ENCODE results near the gene PRKCH. TPM values are rescaled to one million over a fixed set of nuclear protein-coding genes. Genes with fewer than 3 reads are reported as not detected.

Gene PRKCH
- polyA plus RNA-seq, 2 of the 4 experiments (the other 2 are of a cell fraction) = 10.0 to 10.2 TPM

DNA sequence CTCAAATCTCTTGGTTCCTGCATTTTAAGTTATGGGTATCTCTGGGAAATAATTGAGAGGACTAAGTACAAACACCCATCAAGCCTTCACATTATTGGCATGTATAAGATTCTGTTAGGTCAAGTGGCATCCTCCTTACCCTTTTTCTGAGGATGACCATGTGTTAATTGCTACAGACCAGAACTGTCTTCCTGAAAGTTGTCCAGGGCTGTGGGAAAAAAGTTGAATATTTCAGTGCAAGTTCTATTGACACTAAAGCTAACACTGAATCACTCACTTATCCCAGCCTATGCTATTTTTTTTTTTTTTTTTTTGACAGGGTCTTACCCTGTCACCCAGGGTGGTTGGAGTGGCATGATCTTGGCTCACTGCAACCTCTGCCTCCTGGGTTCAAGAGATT, 243.8 kb downstream of the PRKCH start:
- ChIA-PET POLR2A (interaction anchor here (0.8 to 7.6 kb wide), 3 partner anchors 28 to 197 kb away, joined by 3 to 107 read pairs (median 3); partner anchors contain the start of gene HIF1A), CTCF (interaction anchor here (1.0 to 2.2 kb wide), 3 partner anchors 12 to 89 kb away, joined by 3 to 6 read pairs (median 4); no protein-coding TSS in a partner anchor)
- DNase-seq (ENCODE audit: low read depth in 1 of 2, low spot score in 1 of 2) (no peak), ATAC-seq (no peak), FAIRE-seq (no peak)
- Histone ChIP-seq H3K9me3 (no peaks in the 10 kb centered on the region), H3K4me3 (no peak overlapping the region), H3K27ac (peak overlapping the region; percentile 96 to 99), H3K4me1 (peaks cover 82% of the 10 kb centered on the region), H3K4me2 (peak overlapping the region; percentile 82)
- TF ChIP-seq FOSL2 (IDR thresholded peaks at IDR 0.05) (no peak), FOSL2 (CRISPR knock-in tag; IDR thresholded peaks at IDR 0.05) (0 out of 2 replicates have a peak, but pooled peaks have one; percentile 7), RFX5 (IDR thresholded peaks at IDR 0.05) (no peak)

DNA sequence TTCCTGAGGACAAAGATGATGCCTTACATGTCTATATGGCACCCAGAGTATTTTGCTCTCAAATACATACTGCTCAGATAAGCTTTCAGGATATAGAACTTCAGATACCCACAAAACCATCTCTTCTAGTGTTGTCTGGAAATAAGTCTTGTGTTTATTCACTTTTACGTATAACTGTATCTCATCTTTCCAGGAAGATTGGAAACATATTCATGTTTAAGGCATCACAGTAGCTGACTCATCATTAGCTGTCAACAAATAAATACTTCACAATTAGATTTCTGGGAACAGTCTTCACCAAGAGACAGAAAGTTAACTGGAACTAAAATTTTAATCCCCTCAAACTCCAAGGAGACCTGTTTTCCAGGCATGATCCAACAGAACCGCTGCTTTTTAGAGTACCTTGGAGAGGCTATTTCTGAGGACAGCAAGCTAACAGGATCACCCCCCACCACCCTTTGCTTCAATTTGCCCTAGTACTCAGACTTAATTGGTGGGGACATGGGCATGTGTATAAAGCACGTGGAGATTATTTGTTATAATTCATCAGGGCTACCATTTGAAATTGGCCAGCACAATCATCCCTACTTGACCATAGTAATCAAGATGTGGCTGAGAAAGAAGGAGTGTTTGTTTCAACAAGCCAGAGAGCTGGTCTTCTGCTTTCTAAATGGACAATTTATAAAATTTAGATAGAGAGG, 244.6 kb downstream of the PRKCH start:
- CTCF ChIA-PET = interaction anchor here (1.0 to 2.2 kb wide), 2 partner anchors 84 to 90 kb away, joined by 4 to 6 read pairs; no protein-coding TSS in a partner anchor
- FAIRE-seq (no peak), DNase-seq (ENCODE audit: low read depth in 1 of 2, low spot score in 1 of 2) (peak in 1 of 2 experiments; percentile 70), ATAC-seq (no peak)
- peaks cover 81% of the 10 kb centered on the region for H3K4me1 ChIP-seq
- WGBS (ENCODE audit: missing lambda C conversion rate) = 58% methylated on average over 3 of the region's 3 CpGs
- peak overlapping the region; percentile 96 to 99 for H3K27ac ChIP-seq
- TF ChIP-seq MAFK (IDR thresholded peaks at IDR 0.05; ENCODE audit: partially characterized antibody) = peak; percentile 95
- no peak for TF ChIP-seq EHMT2 (IDR thresholded peaks at IDR 0.05; ENCODE audit: low read depth)
- TF ChIP-seq HOXB13 (CRISPR knock-in tag; IDR thresholded peaks at IDR 0.05; ENCODE audit: low read depth) = 0 out of 2 replicates have a peak, but pooled peaks have one; percentile 36
- 0 out of 4 replicates have a peak, but pooled peaks of 1 of the 2 experiments have one; percentile 17 for TF ChIP-seq CEBPB (IDR thresholded peaks at IDR 0.05)
- TF ChIP-seq HEYL (CRISPR knock-in tag; IDR thresholded peaks at IDR 0.05) = no peak
- TF ChIP-seq FOSL2 (IDR thresholded peaks at IDR 0.05) = no peak
- TF ChIP-seq FOSL2 (CRISPR knock-in tag; IDR thresholded peaks at IDR 0.05) = peak; percentile 75
- peak; percentile 38; the same call in 1 of the 2 replicates for TF ChIP-seq JUNB (IDR thresholded peaks at IDR 0.05)
- TF ChIP-seq, protein P1, sequence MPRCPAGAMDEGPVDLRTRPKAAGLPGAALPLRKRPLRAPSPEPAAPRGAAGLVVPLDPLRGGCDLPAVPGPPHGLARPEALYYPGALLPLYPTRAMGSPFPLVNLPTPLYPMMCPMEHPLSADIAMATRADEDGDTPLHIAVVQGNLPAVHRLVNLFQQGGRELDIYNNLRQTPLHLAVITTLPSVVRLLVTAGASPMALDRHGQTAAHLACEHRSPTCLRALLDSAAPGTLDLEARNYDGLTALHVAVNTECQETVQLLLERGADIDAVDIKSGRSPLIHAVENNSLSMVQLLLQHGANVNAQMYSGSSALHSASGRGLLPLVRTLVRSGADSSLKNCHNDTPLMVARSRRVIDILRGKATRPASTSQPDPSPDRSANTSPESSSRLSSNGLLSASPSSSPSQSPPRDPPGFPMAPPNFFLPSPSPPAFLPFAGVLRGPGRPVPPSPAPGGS (IDR thresholded peaks at IDR 0.05) = no peak
- TF ChIP-seq, protein P2, sequence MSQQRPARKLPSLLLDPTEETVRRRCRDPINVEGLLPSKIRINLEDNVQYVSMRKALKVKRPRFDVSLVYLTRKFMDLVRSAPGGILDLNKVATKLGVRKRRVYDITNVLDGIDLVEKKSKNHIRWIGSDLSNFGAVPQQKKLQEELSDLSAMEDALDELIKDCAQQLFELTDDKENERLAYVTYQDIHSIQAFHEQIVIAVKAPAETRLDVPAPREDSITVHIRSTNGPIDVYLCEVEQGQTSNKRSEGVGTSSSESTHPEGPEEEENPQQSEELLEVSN (IDR thresholded peaks at IDR 0.05; ENCODE audit: borderline replicate concordance, low read depth) = no peak
- no peak for TF ChIP-seq ZFP36 (IDR thresholded peaks at IDR 0.05; ENCODE audit: borderline replicate concordance, partially characterized antibody)
- TF ChIP-seq, protein P3, sequence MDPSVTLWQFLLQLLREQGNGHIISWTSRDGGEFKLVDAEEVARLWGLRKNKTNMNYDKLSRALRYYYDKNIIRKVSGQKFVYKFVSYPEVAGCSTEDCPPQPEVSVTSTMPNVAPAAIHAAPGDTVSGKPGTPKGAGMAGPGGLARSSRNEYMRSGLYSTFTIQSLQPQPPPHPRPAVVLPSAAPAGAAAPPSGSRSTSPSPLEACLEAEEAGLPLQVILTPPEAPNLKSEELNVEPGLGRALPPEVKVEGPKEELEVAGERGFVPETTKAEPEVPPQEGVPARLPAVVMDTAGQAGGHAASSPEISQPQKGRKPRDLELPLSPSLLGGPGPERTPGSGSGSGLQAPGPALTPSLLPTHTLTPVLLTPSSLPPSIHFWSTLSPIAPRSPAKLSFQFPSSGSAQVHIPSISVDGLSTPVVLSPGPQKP (IDR thresholded peaks at IDR 0.05; ENCODE audit: low read depth, low read length) = no peak
- no peak for TF ChIP-seq SREBF2 (IDR thresholded peaks at IDR 0.05)
- TF ChIP-seq ESRRA (IDR thresholded peaks at IDR 0.05; ENCODE audit: borderline replicate concordance, low read length) = no peak
- no peak overlapping the region for H3K4me3 ChIP-seq
- H3K4me2 ChIP-seq = peak overlapping the region; percentile 31; the same call in 2 of the 3 replicates
- no peaks in the 10 kb centered on the region for H3K9me3 ChIP-seq
- POLR2A ChIA-PET = interaction anchor here (7.6 kb wide), 1 partner anchor 129 kb away, joined by 107 read pairs; the partner anchor contains the start of gene HIF1A

DNA sequence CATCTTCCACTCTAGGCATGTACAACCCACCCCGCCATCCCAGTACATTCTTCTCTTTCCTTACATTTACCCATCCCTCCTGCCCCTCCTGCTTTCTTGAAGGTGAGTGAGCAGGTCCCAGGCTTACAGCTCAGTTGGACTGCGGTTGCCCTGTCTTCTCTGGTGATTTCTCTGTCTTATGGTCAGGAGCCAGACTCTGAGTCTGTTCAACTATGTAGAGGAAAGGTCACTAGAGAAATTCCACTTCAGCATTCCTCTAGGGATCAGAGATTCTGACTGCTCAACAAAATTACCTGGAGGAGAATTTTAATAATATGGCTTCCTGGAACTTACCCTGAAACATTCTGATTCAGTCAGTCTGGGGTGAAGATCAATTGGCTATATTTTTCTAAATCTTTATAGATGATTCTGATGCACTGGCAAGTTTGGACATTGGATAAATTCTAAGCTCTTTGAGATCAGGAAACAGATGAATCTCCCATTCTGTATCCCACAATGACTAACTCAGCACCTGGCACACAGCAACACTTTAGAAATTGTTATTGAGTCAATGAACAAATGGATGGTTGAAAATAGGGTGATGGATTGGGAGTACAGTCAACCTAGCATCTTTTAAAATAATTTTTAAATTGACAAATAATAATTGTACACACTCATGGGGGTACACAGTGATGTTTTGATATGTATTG, 245.3 kb downstream of the PRKCH start:
- Histone ChIP-seq H3K4me3 (no peak overlapping the region), H3K4me2 (peak overlapping the region; percentile 31; the same call in 2 of the 3 replicates), H3K27ac (peak overlapping the region; percentile 96 to 99), H3K9me3 (no peaks in the 10 kb centered on the region), H3K4me1 (peaks cover 74% of the 10 kb centered on the region)
- ChIA-PET CTCF (interaction anchor here (0.7 to 2.2 kb wide), 4 partner anchors 40 to 180 kb away, joined by 3 to 6 read pairs (median 3); partner anchors contain the start of gene HIF1A), POLR2A (no interaction called here)
- DNase-seq (ENCODE audit: low read depth in 1 of 2, low spot score in 1 of 2) (no peak), FAIRE-seq (peak; percentile 36), ATAC-seq (no peak)
- WGBS (ENCODE audit: missing lambda C conversion rate) = 97% methylated on average over 2 of the region's 2 CpGs
- TF ChIP-seq JUNB (IDR thresholded peaks at IDR 0.05) (no peak), ESRRA (IDR thresholded peaks at IDR 0.05; ENCODE audit: borderline replicate concordance, low read length) (no peak), CHD2 (IDR thresholded peaks at IDR 0.05; ENCODE audit: low read length, partially characterized antibody) (no peak), NPAS2 (CRISPR knock-in tag; IDR thresholded peaks at IDR 0.05; ENCODE audit: borderline replicate concordance) (no peak), ZFP36 (IDR thresholded peaks at IDR 0.05; ENCODE audit: borderline replicate concordance, partially characterized antibody) (no peak), SREBF2 (IDR thresholded peaks at IDR 0.05) (no peak), SMC3 (IDR thresholded peaks at IDR 0.05) (no peak), ZSCAN20 (CRISPR knock-in tag; IDR thresholded peaks at IDR 0.05) (no peak), HOXA7 (CRISPR knock-in tag; IDR thresholded peaks at IDR 0.05) (no peak), CBX2 (IDR thresholded peaks at IDR 0.05; ENCODE audit: borderline replicate concordance, low read depth) (no peak), RNF2 (IDR thresholded peaks at IDR 0.05; ENCODE audit: borderline replicate concordance, low read depth) (no peak), NFE2L2 (conservative IDR thresholded peaks at IDR 0.05; ENCODE audit: low read length) (no peak)
- TF ChIP-seq, protein P4, sequence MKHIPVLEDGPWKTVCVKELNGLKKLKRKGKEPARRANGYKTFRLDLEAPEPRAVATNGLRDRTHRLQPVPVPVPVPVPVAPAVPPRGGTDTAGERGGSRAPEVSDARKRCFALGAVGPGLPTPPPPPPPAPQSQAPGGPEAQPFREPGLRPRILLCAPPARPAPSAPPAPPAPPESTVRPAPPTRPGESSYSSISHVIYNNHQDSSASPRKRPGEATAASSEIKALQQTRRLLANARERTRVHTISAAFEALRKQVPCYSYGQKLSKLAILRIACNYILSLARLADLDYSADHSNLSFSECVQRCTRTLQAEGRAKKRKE (CRISPR knock-in tag; IDR thresholded peaks at IDR 0.05; ENCODE audit: low read depth) = no peak
- TF ChIP-seq, protein P5, sequence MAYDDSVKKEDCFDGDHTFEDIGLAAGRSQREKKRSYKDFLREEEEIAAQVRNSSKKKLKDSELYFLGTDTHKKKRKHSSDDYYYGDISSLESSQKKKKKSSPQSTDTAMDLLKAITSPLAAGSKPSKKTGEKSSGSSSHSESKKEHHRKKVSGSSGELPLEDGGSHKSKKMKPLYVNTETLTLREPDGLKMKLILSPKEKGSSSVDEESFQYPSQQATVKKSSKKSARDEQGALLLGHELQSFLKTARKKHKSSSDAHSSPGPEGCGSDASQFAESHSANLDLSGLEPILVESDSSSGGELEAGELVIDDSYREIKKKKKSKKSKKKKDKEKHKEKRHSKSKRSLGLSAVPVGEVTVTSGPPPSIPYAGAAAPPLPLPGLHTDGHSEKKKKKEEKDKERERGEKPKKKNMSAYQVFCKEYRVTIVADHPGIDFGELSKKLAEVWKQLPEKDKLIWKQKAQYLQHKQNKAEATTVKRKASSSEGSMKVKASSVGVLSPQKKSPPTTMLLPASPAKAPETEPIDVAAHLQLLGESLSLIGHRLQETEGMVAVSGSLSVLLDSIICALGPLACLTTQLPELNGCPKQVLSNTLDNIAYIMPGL (CRISPR knock-in tag; IDR thresholded peaks at IDR 0.05; ENCODE audit: borderline replicate concordance) = no peak

Measured in A549 (cell line).